A549 treated with DMSO at 1 μM for 4 hours (cell line): ENCODE data around the gene SEPTIN6. TPM values are rescaled to one million over a fixed set of nuclear protein-coding genes. Genes with fewer than 3 reads are reported as not detected.

ENCODE experiments used
- total RNA-seq: library from RNA; stranded (reverse); fragments of 200-300 nt; extraction: Qiagen RNA extraction; gene quantifications from 5 replicates; pipeline ENCODE4 v1.2.3, GENCODE V29; 2022; ENCODE audit warnings: low read depth

SEPTIN6 gene
- total RNA-seq, result 9.6 to 12.2 TPM (median 10.4 TPM) in 5 replicates

GRCh38 chrX:119693040-119693995, at the start of gene SEPTIN6:
SEPTIN6 (minus strand) TSS chrX:119693168; CDS start chrX:119693105, 63 bp downstream.

Other genes with a start within 250 kb of the SEPTIN6 start
- gene SLC25A5, start 224.7 kb downstream of the SEPTIN6 start, total RNA-seq, result 721 to 779 TPM (median 753 TPM) in 5 replicates
- gene STEEP1, start 127.8 kb downstream of the SEPTIN6 start, total RNA-seq, result 31.1 to 40.9 TPM (median 33.2 TPM) in 5 replicates
- 133 to 145 TPM (median 139 TPM) in 5 replicates for gene UBE2A, start 118.6 kb downstream of the SEPTIN6 start, total RNA-seq
- gene NKRF, start 86.7 kb downstream of the SEPTIN6 start, total RNA-seq, result 18.1 to 21.4 TPM (median 19.6 TPM) in 5 replicates
- 0.09 to 0.14 TPM (median 0.10 TPM) in 4 of 5 replicates, not detected in the other for gene SOWAHD, start 65.4 kb upstream of the SEPTIN6 start, total RNA-seq
- 3,241 to 5,158 TPM (median 3,698 TPM) in 5 replicates for gene RPL39, start 98.5 kb upstream of the SEPTIN6 start, total RNA-seq
- 19.3 to 22.4 TPM (median 20.9 TPM) in 5 replicates for gene UPF3B, start 159.8 kb upstream of the SEPTIN6 start, total RNA-seq
- 27.9 to 31.5 TPM (median 30.4 TPM) in 5 replicates for gene RNF113A, start 178.6 kb upstream of the SEPTIN6 start, total RNA-seq
- gene NDUFA1, start 178.7 kb upstream of the SEPTIN6 start, total RNA-seq, result 226 to 314 TPM (median 239 TPM) in 5 replicates
- not detected in 5 replicates for gene AKAP14, start 202.7 kb upstream of the SEPTIN6 start, total RNA-seq